ENCODE results near the gene RAP2B.
"Not testable (repeated sequence)": the region's sequence is repeated elsewhere in the genome, so short reads cannot be mapped to it uniquely, and the experiment has no call there.

Gene RAP2B

GRCh38 chr3:153193786-153194476, 31.9 kb downstream of the RAP2B start:
- DNase-seq (ENCODE audit: low read depth in 2 of 2), result not testable (repeated sequence)

DNA sequence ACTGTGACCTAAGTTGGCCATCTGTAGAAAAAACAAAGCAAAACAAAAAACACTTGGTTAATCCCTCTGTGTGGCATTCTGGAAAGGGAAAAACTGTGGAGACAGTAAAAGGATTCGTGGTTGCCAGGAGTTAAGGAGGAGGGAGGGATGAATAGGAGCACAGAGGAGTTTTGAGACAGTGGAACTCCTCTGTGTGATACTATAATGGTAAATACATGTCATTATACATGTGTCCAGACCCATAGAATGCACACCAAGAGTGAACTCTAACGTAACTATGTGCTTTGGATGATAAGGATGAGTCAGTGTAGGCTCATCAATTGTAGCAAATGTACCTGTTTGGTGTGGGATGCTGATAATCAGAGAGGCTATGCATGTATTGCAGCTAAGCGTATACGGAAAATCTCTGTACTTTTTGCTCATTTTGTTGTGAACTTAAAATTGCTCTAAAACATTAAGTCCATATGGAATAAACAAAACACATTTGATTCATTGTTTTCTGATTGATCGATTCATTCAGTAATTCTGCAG, 33.4 kb downstream of the RAP2B start:
- DNase-seq (ENCODE audit: low read depth in 2 of 2), result no peak

GRCh38 chr3:153209596-153209995, 47.6 kb downstream of the RAP2B start:
- DNase-seq (ENCODE audit: low read depth in 2 of 2), result no peak

DNA sequence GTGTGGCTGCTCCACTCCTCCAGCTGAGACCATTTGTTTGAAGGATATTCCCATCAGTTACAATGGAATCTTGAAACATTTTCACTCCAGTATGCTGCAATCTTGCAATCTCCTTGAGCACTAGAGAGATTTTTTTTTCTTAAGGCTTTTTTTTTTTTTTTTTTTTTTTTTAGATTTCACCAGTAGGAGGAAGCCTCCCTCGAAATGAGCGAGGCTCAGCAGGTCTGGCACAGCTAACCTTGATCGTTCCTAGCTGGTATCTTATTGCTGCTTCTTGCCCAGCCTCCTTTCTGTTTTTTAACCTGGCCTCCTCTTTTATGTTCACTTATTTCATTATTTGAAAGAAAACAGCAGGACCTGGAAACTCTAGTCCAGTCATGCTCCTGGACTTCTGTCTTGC, 48.1 kb downstream of the RAP2B start:
- no peak for DNase-seq (ENCODE audit: low read depth in 2 of 2)

DNA sequence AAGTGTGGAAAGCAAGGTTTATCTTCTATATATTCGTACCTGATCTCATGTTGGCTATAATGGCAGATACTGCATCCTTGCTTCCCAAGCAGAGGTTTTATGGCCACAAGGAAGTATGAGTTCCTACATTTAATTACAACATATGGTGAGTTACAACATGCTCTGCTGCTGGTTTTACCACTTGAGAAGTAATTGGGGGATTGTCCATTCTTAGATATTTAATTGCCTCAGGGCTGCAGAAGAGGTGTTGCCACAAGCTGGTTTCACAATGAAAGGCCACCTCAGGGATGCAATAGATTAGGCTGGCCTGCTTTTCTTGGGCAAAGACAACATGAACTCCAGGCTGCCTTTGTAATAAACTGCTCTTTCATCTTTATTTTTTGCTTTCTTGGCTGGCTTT, 48.6 kb downstream of the RAP2B start:
- no peak for DNase-seq (ENCODE audit: low read depth in 2 of 2)

DNA sequence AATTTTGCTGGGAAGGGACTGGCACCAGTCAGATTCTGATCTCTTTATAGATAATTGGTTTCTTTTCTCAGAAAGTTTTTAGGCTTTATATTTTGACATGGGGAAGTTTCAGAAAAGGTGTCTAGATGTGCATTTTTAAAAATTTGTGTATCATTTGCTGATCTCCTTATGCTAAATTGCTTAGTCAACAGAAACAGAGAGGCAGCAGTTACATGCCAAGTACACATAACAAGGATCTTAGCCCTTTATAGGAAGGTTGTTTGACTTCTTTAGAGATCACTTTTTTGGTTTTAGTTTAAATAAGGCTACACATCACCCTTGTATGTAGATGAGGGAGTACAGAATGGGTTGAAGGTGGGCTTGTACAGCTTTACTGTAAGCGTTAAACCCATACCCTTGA, 53.5 kb downstream of the RAP2B start:
- no peak for DNase-seq (ENCODE audit: low read depth in 2 of 2)

GRCh38 chr3:153215966-153216365, 53.9 kb downstream of the RAP2B start:
- no peak for DNase-seq (ENCODE audit: low read depth in 2 of 2)

DNA sequence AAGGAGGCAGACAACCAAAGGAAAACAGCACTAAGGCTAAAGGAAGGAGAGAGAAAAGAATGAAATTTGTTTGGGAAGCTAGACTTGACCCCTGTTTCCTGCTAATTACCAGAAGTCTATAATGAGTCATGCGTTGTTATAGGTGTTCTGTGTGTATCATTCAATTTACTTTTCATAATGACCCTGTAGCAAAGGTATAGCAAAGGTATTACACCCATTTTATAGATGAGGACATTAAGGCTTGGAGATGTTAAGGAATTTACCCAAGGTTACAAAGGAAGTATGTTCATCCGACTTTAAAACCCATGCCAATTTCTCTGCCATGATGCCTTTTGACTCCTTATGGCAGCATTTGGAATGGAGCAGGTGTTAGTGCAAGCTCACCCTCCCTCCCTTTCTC, 54.9 kb downstream of the RAP2B start:
- no peak for DNase-seq (ENCODE audit: low read depth in 2 of 2)

GRCh38 chr3:153219146-153219545, 57.1 kb downstream of the RAP2B start:
- no peak for DNase-seq (ENCODE audit: low read depth in 2 of 2)

Measured in stimulated activated CD8-positive, alpha-beta memory T cell treated with anti-CD3 and anti-CD28 coated beads, Interleukin-7, amount 100 ng/mL, for 4 hours (primary cell).